Activated CD4-positive, alpha-beta T cell treated with anti-CD3 and anti-CD28 coated beads, Interleukin-2, amount 10 ng/mL, durations not matched to agents 24 days and 14 days (primary cell): ENCODE measurements around the gene DYRK3. TPM values are rescaled to one million over a fixed set of nuclear protein-coding genes. Genes with fewer than 3 reads are reported as not detected.

Experiments
- DNase-seq: peaks from one replicate; pipeline ENCODE4 v3.0.0; 2022
- H3K27ac Mint-ChIP-seq: one replicate; pipeline ENCODE4 v1.8.0; 2022; ENCODE audit warnings: mild to moderate bottlenecking, mixed read lengths
- H3K27me3 Mint-ChIP-seq: one replicate; pipeline ENCODE4 v1.8.0; 2022; ENCODE audit warnings: mixed read lengths
- H3K36me3 Mint-ChIP-seq: one replicate; pipeline ENCODE4 v1.8.0; 2022; ENCODE audit warnings: low read depth, mild to moderate bottlenecking, mixed read lengths
- H3K4me1 Mint-ChIP-seq: one replicate; pipeline ENCODE4 v1.8.0; 2021; ENCODE audit warnings: mixed read lengths
- H3K4me3 Mint-ChIP-seq: one replicate; pipeline ENCODE4 v1.8.0; 2022; ENCODE audit warnings: mild to moderate bottlenecking, moderate library complexity, mixed read lengths
- H3K9me3 Mint-ChIP-seq: one replicate; pipeline ENCODE4 v1.8.0; 2021; ENCODE audit warnings: mixed read lengths
- intact Hi-C: fragments of 100-400 bp; cut with micrococcal nuclease; formaldehyde crosslinking; loops from one replicate; pipeline ENCODE4 v1.15.1; 2023
- total RNA-seq: library from RNA; stranded (reverse); gene quantifications from 2 replicates; pipeline ENCODE4 v1.2.3, GENCODE V29; 2022

Gene DYRK3
- total RNA-seq, 1 donor from 2014 or later = 16.9 TPM

DNA sequence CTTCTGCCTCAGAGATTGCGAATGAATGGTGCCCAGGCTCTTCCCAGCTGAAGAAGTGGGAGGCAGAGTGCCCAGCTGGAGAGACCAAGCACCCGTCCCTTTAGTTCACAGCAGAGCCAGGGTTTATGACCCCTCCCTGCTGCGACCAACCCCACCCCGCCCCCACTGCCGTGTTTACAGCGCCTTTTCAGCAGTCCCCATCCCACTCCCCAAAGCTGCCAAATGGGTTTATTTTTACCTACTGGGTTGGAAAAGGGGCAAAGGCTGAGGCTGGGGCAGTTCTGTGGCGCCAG, 23.6 kb downstream of the DYRK3 start:
- peaks cover 26% of the 10 kb centered on the region for H3K4me1 Mint-ChIP-seq
- intact Hi-C loops = no loop called here
- H3K4me3 Mint-ChIP-seq = no peak overlapping the region
- no peak for DNase-seq
- no peaks in the 10 kb centered on the region for H3K9me3 Mint-ChIP-seq
- H3K27me3 Mint-ChIP-seq = peaks cover 7% of the 10 kb centered on the region
- no peak overlapping the region for H3K27ac Mint-ChIP-seq
- H3K36me3 Mint-ChIP-seq = no peaks in the 10 kb centered on the region

DNA sequence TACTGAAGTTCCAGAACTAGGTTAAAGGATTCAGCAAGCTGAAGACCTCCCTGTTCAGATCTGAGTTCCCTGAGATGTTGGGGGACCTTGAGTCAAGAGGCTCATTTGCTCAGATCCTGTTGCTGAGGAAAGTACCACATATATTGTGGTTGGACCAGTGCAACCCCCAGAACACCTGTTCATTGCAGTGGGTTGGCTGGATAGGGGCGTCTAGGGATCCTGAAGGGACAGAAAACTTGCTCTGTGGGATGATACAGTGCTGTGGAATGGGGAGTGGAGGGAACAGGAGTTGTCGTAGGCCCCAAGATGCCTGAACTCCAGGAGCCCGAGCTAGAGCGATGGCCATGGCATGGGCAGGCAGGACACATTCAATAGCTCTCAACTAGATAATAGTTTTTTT, 24.8 kb downstream of the DYRK3 start:
- H3K36me3 Mint-ChIP-seq = no peaks in the 10 kb centered on the region
- intact Hi-C loops = loop anchor here (5.0 kb wide), 3 partner anchors 68 to 183 kb away; no protein-coding TSS in a partner anchor
- H3K27me3 Mint-ChIP-seq = peaks cover 7% of the 10 kb centered on the region
- H3K9me3 Mint-ChIP-seq = no peaks in the 10 kb centered on the region
- H3K4me3 Mint-ChIP-seq = no peak overlapping the region
- DNase-seq = no peak
- peaks cover 28% of the 10 kb centered on the region for H3K4me1 Mint-ChIP-seq
- H3K27ac Mint-ChIP-seq = no peak overlapping the region

DNA sequence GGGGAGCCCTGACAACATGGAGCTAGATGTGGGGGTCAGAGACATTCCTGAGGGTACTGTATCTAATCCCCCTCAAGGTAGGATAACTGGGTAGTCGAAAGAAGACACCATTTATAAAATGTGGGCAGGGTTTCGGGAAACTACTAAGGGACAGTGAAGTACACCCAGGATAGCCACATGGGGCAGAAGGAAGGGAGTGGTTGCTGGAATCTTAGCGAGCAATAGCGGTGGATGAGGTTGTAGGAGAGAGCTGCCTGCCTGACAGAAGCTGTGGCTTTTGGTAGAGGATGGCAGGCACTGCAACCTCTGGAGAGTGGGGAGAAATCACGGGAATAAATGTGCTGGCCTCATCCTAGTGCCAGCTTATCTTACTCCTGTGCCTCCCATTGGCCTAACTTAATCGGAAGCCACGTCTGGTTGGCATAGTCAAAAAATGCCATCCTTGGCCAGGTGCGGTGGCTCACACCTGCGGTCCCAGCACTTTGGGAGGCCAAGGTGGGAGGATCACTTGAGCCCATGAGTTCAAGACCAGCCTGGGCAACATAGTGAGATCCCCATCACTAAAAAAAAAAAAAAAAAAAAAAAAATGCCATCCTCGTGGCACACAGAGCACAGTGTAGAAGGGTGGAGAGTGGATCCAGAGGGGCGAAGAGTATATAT, 26.0 kb downstream of the DYRK3 start:
- no peak for DNase-seq
- H3K4me1 Mint-ChIP-seq = peaks cover 28% of the 10 kb centered on the region
- no peak overlapping the region for H3K4me3 Mint-ChIP-seq
- H3K27me3 Mint-ChIP-seq = peaks cover 9% of the 10 kb centered on the region
- H3K27ac Mint-ChIP-seq = peak overlapping the region; percentile 22
- no peaks in the 10 kb centered on the region for H3K9me3 Mint-ChIP-seq
- no peaks in the 10 kb centered on the region for H3K36me3 Mint-ChIP-seq
- intact Hi-C loops = loop anchor here (5.0 kb wide), 3 partner anchors 69 to 184 kb away; no protein-coding TSS in a partner anchor

DNA sequence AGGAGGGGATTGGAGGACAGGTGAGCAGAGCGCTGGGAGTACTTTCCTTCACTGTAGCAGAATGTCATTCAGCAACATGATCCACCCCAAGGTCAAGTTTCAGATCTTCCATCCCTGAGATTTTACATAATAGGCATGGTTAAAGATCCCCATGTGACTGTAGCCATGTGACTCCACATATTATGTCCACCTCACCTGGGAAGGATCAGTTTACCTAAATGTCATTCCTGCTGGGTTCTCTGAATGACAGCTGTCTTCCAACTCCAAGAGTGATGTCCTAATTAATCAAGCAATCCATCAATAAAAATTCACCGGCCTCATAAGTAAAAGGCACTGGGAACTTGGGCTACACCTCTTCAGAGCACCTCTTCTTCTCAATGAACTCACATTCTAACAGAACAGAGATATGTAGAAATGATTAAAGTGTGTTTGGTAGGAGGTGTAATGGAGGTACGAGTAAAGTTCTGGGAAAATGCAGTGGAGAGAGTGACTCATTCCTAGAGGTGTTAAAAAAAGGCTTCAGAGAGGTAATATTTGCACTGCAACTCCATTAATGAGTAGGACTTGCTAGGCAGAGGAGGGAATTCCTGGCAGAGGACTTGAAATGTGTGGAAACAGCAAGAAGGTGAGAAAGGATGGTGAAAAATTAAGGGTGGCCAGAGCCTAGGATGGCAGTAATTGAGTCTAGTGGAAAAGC, 27.2 kb downstream of the DYRK3 start:
- peak overlapping the region; percentile 48 for H3K27ac Mint-ChIP-seq
- H3K9me3 Mint-ChIP-seq = no peaks in the 10 kb centered on the region
- H3K27me3 Mint-ChIP-seq = peaks cover 6% of the 10 kb centered on the region
- H3K36me3 Mint-ChIP-seq = no peaks in the 10 kb centered on the region
- intact Hi-C loops = loop anchor here (5.0 kb wide), 3 partner anchors 70 to 185 kb away; no protein-coding TSS in a partner anchor
- peak overlapping the region; percentile 40 for H3K4me3 Mint-ChIP-seq
- no peak for DNase-seq
- H3K4me1 Mint-ChIP-seq = peaks cover 30% of the 10 kb centered on the region

DNA sequence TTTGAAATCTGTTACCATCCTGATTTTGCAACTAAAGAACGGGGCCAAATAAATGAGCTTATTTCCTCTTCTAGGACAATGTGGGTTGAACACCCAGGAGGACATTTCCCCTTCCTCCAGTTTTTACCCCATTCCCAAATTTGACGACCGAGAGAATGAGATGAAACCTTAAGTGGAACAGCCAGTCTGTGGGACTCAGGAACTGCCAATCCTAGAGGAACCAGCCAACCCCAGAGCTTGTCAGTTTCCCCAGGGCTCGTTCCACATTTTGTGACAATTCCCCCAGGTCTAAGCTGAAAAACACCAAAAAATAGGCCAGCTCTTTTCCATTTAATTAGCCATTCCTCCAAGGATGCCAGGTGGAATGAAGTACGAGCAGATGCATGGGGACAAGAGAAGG, 28.0 kb downstream of the DYRK3 start:
- intact Hi-C loops = loop anchor here (5.0 kb wide), 3 partner anchors 71 to 186 kb away; no protein-coding TSS in a partner anchor
- H3K27me3 Mint-ChIP-seq = peaks cover 3% of the 10 kb centered on the region
- no peak overlapping the region for H3K27ac Mint-ChIP-seq
- peaks cover 37% of the 10 kb centered on the region for H3K4me1 Mint-ChIP-seq
- no peak for DNase-seq
- no peaks in the 10 kb centered on the region for H3K36me3 Mint-ChIP-seq
- H3K9me3 Mint-ChIP-seq = no peaks in the 10 kb centered on the region
- H3K4me3 Mint-ChIP-seq = no peak overlapping the region

DNA sequence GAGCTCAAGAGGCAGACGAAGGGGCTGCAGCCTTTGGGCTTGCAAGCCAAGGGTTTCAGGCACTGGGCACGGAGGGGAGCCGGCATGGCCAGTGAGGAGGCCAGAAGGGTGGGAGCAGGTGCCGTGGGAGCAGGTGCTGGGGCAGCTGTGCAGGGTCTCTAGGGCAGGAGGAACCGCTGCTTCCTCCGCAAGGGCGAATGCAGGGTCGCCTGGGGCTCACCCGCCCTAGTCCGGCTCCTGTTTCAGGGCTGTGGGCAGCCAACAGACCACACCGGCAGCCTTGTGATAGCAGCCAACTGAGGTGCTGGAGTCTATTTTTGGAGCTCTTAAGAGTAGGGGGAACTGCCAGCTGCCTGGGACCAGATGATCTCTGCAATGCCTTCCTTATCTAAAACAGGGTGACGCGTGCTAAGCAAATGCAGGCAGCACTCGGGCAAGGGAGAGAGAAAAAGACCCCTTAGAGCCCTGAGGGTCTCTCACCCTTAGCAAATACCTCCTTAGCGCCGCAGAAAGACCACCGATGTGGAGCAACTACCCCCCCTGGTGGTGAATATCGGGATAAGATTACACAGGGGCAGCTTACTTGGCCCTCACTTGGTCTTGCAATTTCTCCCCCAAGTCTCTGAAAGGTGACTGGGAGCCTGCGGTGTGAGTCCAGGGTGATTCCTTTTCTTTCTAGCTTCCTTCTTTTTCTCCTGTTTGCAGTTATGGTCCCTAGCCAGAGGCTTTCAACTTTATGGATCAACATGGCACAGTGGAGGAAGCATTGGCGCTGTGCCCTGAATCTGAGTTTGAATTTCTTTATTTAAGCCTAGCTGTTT, 28.7 kb downstream of the DYRK3 start:
- Mint-ChIP-seq H3K9me3 (no peaks in the 10 kb centered on the region), H3K4me1 (peaks cover 34% of the 10 kb centered on the region), H3K27ac (peak overlapping the region; percentile 39), H3K27me3 (peaks cover 2% of the 10 kb centered on the region), H3K4me3 (peak overlapping the region; percentile 57), H3K36me3 (no peaks in the 10 kb centered on the region)
- DNase-seq = peak; percentile 92
- intact Hi-C loops = loop anchor here (1.0 to 5.0 kb wide), 5 partner anchors 29 to 187 kb away; partner anchors contain the start of gene DYRK3

DNA sequence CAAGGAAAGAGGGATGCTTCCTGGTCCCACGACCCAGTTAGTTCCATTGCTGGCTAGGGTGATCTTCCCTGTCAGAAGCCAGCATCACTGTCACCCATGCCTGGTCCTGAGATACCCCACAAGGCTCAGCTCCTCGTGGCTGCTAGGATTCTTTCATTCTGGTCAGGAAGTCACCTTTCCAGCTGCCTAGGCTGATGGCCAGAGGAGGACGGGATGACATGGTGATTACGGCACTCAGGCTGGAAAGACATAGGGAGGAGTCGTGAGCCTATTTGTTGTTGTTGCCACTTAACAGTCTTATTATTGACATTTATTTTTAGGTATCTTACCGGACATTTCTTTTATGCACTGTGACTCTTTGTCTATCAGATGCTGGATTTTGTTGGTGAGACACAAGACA, 29.4 kb downstream of the DYRK3 start:
- no peak for DNase-seq
- Mint-ChIP-seq H3K27me3 (peaks cover 2% of the 10 kb centered on the region), H3K4me1 (peaks cover 34% of the 10 kb centered on the region), H3K4me3 (no peak overlapping the region), H3K9me3 (no peaks in the 10 kb centered on the region), H3K27ac (no peak overlapping the region), H3K36me3 (no peaks in the 10 kb centered on the region)
- intact Hi-C loops = loop anchor here (1.0 to 5.0 kb wide), 5 partner anchors 29 to 187 kb away; partner anchors contain the start of gene DYRK3

DNA sequence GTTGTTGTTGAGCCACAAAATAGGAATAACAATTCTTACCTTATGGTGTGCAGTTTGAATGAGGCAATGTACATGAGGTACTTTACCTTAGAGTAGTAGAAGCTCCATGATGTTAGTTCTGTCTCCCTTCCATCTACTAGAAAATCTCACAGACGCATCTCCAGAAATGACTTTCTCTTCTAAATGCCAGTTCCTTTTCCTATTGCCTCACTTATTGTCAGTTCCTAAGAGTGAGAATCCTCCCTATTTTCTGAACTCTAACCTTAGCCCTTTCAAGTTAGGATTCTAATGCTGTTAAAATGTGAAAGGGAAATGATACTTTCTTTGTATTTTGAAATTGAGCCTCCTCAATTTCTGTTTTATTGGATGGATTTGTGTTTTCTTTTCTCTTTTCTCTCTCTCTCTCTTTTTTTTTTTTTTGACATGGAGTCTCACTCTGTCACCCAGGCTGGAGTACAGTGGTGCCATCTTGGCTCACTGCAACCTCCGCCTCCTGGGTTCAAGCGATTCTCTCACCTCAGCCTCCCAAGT, 30.8 kb downstream of the DYRK3 start:
- Mint-ChIP-seq H3K9me3 (no peaks in the 10 kb centered on the region), H3K27ac (no peak overlapping the region), H3K4me1 (peaks cover 32% of the 10 kb centered on the region), H3K36me3 (no peaks in the 10 kb centered on the region), H3K27me3 (peaks cover 5% of the 10 kb centered on the region), H3K4me3 (no peak overlapping the region)
- intact Hi-C loops = no loop called here
- no peak for DNase-seq

DNA sequence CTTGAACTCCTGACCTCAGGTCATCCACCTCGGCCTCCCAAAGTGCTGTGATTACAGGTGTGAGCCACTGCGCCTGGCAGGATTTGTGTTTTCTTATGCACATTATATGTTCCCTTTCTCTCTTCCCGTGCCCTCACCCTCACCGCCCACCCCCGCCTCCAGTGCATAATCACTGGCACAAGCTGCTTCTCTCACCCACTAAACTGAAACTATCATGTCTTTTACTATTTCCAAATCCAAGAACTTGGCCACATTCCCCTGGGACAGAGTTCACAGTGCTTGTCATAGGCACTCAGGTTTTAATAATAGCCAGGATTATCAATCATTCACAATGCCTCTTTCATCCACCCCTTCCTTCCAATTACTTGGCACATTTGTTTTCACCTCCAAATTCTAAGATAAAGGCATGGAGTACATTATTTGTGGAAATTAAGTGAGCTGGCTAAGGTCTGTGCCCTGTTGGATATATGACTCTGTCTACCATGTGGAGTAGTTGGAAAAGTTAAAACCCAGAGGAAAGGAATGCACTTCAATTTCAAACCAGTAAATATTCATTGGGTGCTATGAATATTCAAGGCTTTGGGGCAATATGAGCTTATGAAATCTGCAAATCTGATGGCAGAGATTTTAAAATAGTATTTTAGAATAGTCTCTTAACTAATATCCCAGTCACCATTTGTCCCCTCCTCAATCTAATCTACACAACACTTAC, 31.8 kb downstream of the DYRK3 start:
- Mint-ChIP-seq H3K9me3 (no peaks in the 10 kb centered on the region), H3K4me1 (peaks cover 30% of the 10 kb centered on the region), H3K27ac (no peak overlapping the region), H3K36me3 (no peaks in the 10 kb centered on the region), H3K27me3 (peaks cover 5% of the 10 kb centered on the region), H3K4me3 (no peak overlapping the region)
- intact Hi-C loops = no loop called here
- no peak for DNase-seq

DNA sequence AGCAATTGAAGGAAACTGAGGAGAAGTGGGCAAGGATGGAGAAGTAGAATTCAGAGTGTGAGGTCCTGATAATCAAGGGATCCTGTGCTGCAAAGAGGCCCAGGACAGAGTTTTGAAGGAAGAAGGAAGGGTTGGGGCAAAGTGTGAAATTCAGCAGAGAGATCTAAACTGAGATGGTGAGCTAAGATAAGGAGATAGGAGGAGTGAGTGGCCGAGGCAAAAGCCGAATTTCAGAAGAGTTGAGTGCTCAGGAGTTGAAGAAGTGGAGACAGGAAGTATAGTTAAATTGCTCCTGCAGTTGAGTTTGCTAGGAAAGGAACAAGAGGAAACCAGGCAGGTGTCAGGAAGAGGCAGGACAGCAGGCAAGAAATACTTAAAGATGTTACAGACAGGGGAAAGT, 33.0 kb downstream of the DYRK3 start:
- intact Hi-C loops = no loop called here
- Mint-ChIP-seq H3K9me3 (no peaks in the 10 kb centered on the region), H3K4me3 (no peak overlapping the region), H3K36me3 (no peaks in the 10 kb centered on the region), H3K4me1 (peaks cover 19% of the 10 kb centered on the region), H3K27me3 (peaks cover 5% of the 10 kb centered on the region), H3K27ac (no peak overlapping the region)
- no peak for DNase-seq

DNA sequence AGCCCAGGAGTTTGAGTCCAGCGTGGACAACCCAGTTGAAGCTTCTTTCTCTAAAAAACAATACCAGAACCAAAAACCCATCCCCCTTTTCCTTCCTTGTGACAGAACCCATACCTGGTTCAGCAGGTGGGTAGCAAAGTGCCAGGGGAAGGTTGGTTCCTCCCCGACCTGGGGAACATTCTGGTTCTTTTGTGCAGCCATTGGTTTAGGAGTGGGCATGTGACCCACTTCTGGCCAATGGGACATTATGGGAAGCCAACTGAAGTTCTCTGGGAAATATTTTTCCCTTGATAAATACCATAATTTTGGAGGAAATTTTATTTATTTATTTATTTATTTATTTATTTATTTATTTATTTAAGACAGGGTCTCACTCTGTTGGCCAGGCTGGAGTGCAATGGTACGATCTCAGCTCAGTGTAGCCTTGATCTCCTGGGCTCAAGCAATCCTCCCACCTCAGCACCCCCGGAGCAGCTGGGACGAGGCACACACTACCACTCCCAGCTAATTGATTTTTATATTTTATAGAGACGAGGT, 33.6 kb downstream of the DYRK3 start:
- peaks cover 5% of the 10 kb centered on the region for H3K27me3 Mint-ChIP-seq
- H3K4me1 Mint-ChIP-seq = peaks cover 15% of the 10 kb centered on the region
- H3K36me3 Mint-ChIP-seq = no peaks in the 10 kb centered on the region
- H3K9me3 Mint-ChIP-seq = no peaks in the 10 kb centered on the region
- no peak overlapping the region for H3K4me3 Mint-ChIP-seq
- DNase-seq = no peak
- intact Hi-C loops = no loop called here
- H3K27ac Mint-ChIP-seq = no peak overlapping the region

DNA sequence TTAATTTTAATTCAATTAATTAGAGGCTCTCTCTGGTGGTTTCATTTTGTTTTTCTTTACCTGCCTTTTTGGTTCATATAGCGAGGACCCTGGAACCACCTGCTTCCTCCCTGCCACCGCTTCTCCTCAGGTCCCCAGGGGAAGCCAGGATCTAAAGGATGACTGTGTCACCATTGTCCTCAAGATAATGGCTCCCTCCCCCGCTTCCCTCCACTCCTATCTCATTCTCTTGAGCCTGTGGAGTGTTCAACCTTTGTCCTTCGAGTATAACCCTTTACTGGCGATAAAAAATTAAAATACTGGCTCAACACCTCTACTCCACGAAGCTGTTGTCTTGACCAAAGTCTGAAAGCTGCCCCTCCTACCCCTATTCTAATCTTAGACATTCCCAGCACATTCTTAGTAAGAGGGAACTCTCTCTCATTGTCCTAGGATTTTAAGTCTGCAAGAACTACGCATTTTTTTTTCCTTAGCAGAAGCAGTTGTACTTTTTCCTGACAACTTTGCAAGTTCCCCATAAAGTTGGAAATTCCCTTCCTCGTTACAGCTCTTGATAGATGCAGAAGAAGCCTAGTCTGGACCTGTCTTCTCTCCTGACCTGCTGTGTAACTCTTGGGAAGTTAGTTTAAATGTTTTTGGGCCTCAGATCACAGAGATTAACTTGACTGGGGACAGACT, 36.8 kb downstream of the DYRK3 start:
- H3K27ac Mint-ChIP-seq = no peak overlapping the region

More for the DNA sequence above, 36.8 kb downstream of the DYRK3 start:
- DNase-seq = no peak
- peaks cover 13% of the 10 kb centered on the region for H3K4me1 Mint-ChIP-seq
- H3K9me3 Mint-ChIP-seq = no peaks in the 10 kb centered on the region
- intact Hi-C loops = no loop called here
- no peak overlapping the region for H3K4me3 Mint-ChIP-seq
- no peaks in the 10 kb centered on the region for H3K36me3 Mint-ChIP-seq
- H3K27me3 Mint-ChIP-seq = peaks cover 3% of the 10 kb centered on the region
